ENCODE data around the gene CCDC154.

Gene CCDC154

GRCh38 chr16:1452530-1452929, 8.2 kb upstream of the CCDC154 start:
- Histone ChIP-seq H3K27ac (ENCODE audit: low read depth, low read length) (no peak overlapping the region), H3K9me3 (ENCODE audit: control insufficient read depth, insufficient read depth, low read length) (no peaks in the 10 kb centered on the region), H3K36me3 (ENCODE audit: control insufficient read depth, insufficient read depth, low read length) (peaks cover 72% of the 10 kb centered on the region), H3K4me1 (ENCODE audit: control insufficient read depth, insufficient read depth, low read length) (no peaks in the 10 kb centered on the region), H3K4me3 (ENCODE audit: low read depth, low read length) (no peak overlapping the region), H3K9ac (ENCODE audit: low read depth, low read length) (no peak overlapping the region), H3K27me3 (ENCODE audit: control insufficient read depth, insufficient read depth, low read length) (no peaks in the 10 kb centered on the region)

- no peak overlapping the region for H3K9ac ChIP-seq (ENCODE audit: low read depth, low read length)
- no peak overlapping the region for H3K4me3 ChIP-seq (ENCODE audit: low read depth, low read length)
- peaks cover 70% of the 10 kb centered on the region for H3K36me3 ChIP-seq (ENCODE audit: control insufficient read depth, insufficient read depth, low read length)
- no peaks in the 10 kb centered on the region for H3K4me1 ChIP-seq (ENCODE audit: control insufficient read depth, insufficient read depth, low read length)
- H3K27me3 ChIP-seq (ENCODE audit: control insufficient read depth, insufficient read depth, low read length), result no peaks in the 10 kb centered on the region
- no peak overlapping the region for H3K27ac ChIP-seq (ENCODE audit: low read depth, low read length)
- H3K9me3 ChIP-seq (ENCODE audit: control insufficient read depth, insufficient read depth, low read length), result no peaks in the 10 kb centered on the region
Observed at GRCh38 chr16:1451702-1452392, 7.5 kb upstream of the CCDC154 start.

GRCh38 chr16:1450841-1451240, 6.5 kb upstream of the CCDC154 start:
- Histone ChIP-seq H3K27me3 (ENCODE audit: control insufficient read depth, insufficient read depth, low read length) (no peaks in the 10 kb centered on the region), H3K4me1 (ENCODE audit: control insufficient read depth, insufficient read depth, low read length) (no peaks in the 10 kb centered on the region), H3K9ac (ENCODE audit: low read depth, low read length) (no peak overlapping the region), H3K9me3 (ENCODE audit: control insufficient read depth, insufficient read depth, low read length) (no peaks in the 10 kb centered on the region), H3K4me3 (ENCODE audit: low read depth, low read length) (no peak overlapping the region), H3K36me3 (ENCODE audit: control insufficient read depth, insufficient read depth, low read length) (peaks cover 72% of the 10 kb centered on the region), H3K27ac (ENCODE audit: low read depth, low read length) (no peak overlapping the region)

- no peaks in the 10 kb centered on the region for H3K27me3 ChIP-seq (ENCODE audit: control insufficient read depth, insufficient read depth, low read length)
- H3K4me3 ChIP-seq (ENCODE audit: low read depth, low read length), result no peak overlapping the region
- no peaks in the 10 kb centered on the region for H3K9me3 ChIP-seq (ENCODE audit: control insufficient read depth, insufficient read depth, low read length)
- H3K27ac ChIP-seq (ENCODE audit: low read depth, low read length), result no peak overlapping the region
- no peaks in the 10 kb centered on the region for H3K4me1 ChIP-seq (ENCODE audit: control insufficient read depth, insufficient read depth, low read length)
- peaks cover 70% of the 10 kb centered on the region for H3K36me3 ChIP-seq (ENCODE audit: control insufficient read depth, insufficient read depth, low read length)
- H3K9ac ChIP-seq (ENCODE audit: low read depth, low read length), result no peak overlapping the region
Observed at GRCh38 chr16:1450218-1450617, 5.9 kb upstream of the CCDC154 start.

- no peak overlapping the region; the same call in 1 of the 2 replicates for H3K9ac ChIP-seq (ENCODE audit: low read depth, low read length)
- no peaks in the 10 kb centered on the region for H3K4me1 ChIP-seq (ENCODE audit: control insufficient read depth, insufficient read depth, low read length)
- no peak overlapping the region for H3K27ac ChIP-seq (ENCODE audit: low read depth, low read length)
- H3K4me3 ChIP-seq (ENCODE audit: low read depth, low read length), result no peak overlapping the region
- H3K9me3 ChIP-seq (ENCODE audit: control insufficient read depth, insufficient read depth, low read length), result no peaks in the 10 kb centered on the region
- no peaks in the 10 kb centered on the region for H3K27me3 ChIP-seq (ENCODE audit: control insufficient read depth, insufficient read depth, low read length)
- H3K36me3 ChIP-seq (ENCODE audit: control insufficient read depth, insufficient read depth, low read length), result peaks cover 62% of the 10 kb centered on the region
Observed at GRCh38 chr16:1449201-1449788, 4.9 kb upstream of the CCDC154 start.

GRCh38 chr16:1448536-1449116, 4.3 kb upstream of the CCDC154 start:
- Histone ChIP-seq H3K9ac (ENCODE audit: low read depth, low read length) (no peak overlapping the region), H3K4me1 (ENCODE audit: control insufficient read depth, insufficient read depth, low read length) (no peaks in the 10 kb centered on the region), H3K36me3 (ENCODE audit: control insufficient read depth, insufficient read depth, low read length) (peaks cover 55% of the 10 kb centered on the region), H3K4me3 (ENCODE audit: low read depth, low read length) (no peak overlapping the region), H3K9me3 (ENCODE audit: control insufficient read depth, insufficient read depth, low read length) (no peaks in the 10 kb centered on the region), H3K27me3 (ENCODE audit: control insufficient read depth, insufficient read depth, low read length) (no peaks in the 10 kb centered on the region), H3K27ac (ENCODE audit: low read depth, low read length) (no peak overlapping the region)

- Histone ChIP-seq H3K27me3 (ENCODE audit: control insufficient read depth, insufficient read depth, low read length) (no peaks in the 10 kb centered on the region), H3K9ac (ENCODE audit: low read depth, low read length) (no peak overlapping the region), H3K9me3 (ENCODE audit: control insufficient read depth, insufficient read depth, low read length) (no peaks in the 10 kb centered on the region), H3K36me3 (ENCODE audit: control insufficient read depth, insufficient read depth, low read length) (peaks cover 49% of the 10 kb centered on the region), H3K27ac (ENCODE audit: low read depth, low read length) (no peak overlapping the region), H3K4me3 (ENCODE audit: low read depth, low read length) (no peak overlapping the region), H3K4me1 (ENCODE audit: control insufficient read depth, insufficient read depth, low read length) (no peaks in the 10 kb centered on the region)
Observed at GRCh38 chr16:1447965-1448364, 3.6 kb upstream of the CCDC154 start.

GRCh38 chr16:1446296-1447080, 2.1 kb upstream of the CCDC154 start:
- Histone ChIP-seq H3K9me3 (ENCODE audit: control insufficient read depth, insufficient read depth, low read length) (no peaks in the 10 kb centered on the region), H3K9ac (ENCODE audit: low read depth, low read length) (no peak overlapping the region), H3K27ac (ENCODE audit: low read depth, low read length) (no peak overlapping the region), H3K27me3 (ENCODE audit: control insufficient read depth, insufficient read depth, low read length) (no peaks in the 10 kb centered on the region), H3K4me3 (ENCODE audit: low read depth, low read length) (no peak overlapping the region), H3K36me3 (ENCODE audit: control insufficient read depth, insufficient read depth, low read length) (peaks cover 39% of the 10 kb centered on the region), H3K4me1 (ENCODE audit: control insufficient read depth, insufficient read depth, low read length) (no peaks in the 10 kb centered on the region)

- H3K4me3 ChIP-seq (ENCODE audit: low read depth, low read length), result no peak overlapping the region
- H3K27ac ChIP-seq (ENCODE audit: low read depth, low read length), result no peak overlapping the region
- H3K9me3 ChIP-seq (ENCODE audit: control insufficient read depth, insufficient read depth, low read length), result no peaks in the 10 kb centered on the region
- H3K36me3 ChIP-seq (ENCODE audit: control insufficient read depth, insufficient read depth, low read length), result peaks cover 31% of the 10 kb centered on the region
- H3K4me1 ChIP-seq (ENCODE audit: control insufficient read depth, insufficient read depth, low read length), result no peaks in the 10 kb centered on the region
- H3K9ac ChIP-seq (ENCODE audit: low read depth, low read length), result no peak overlapping the region
- H3K27me3 ChIP-seq (ENCODE audit: control insufficient read depth, insufficient read depth, low read length), result no peaks in the 10 kb centered on the region
Observed at GRCh38 chr16:1445518-1446203, 1.3 kb upstream of the CCDC154 start.

- H3K4me1 ChIP-seq (ENCODE audit: control insufficient read depth, insufficient read depth, low read length), result no peaks in the 10 kb centered on the region
- no peak overlapping the region for H3K9ac ChIP-seq (ENCODE audit: low read depth, low read length)
- no peak overlapping the region for H3K27ac ChIP-seq (ENCODE audit: low read depth, low read length)
- no peaks in the 10 kb centered on the region for H3K9me3 ChIP-seq (ENCODE audit: control insufficient read depth, insufficient read depth, low read length)
- no peak overlapping the region for H3K4me3 ChIP-seq (ENCODE audit: low read depth, low read length)
- peaks cover 28% of the 10 kb centered on the region for H3K36me3 ChIP-seq (ENCODE audit: control insufficient read depth, insufficient read depth, low read length)
- no peaks in the 10 kb centered on the region for H3K27me3 ChIP-seq (ENCODE audit: control insufficient read depth, insufficient read depth, low read length)
Observed at GRCh38 chr16:1444730-1445517, 568 bp upstream of the CCDC154 start.

All from HUES48 (cell line).